Ramos (cell line): ENCODE results near the gene FOXN4.
"Not testable (repeated sequence)": the region's sequence is repeated elsewhere in the genome, so short reads cannot be mapped to it uniquely, and the experiment has no call there.

Source experiments
- in situ Hi-C: fragments of 300-500 bp; cut with MboI; formaldehyde crosslinking; loops from one replicate; pipeline ENCODE4 v1.14.3; 2022; ENCODE audit warnings: low sequenced_read_pairs; ENCODE audit not compliant: unreplicated experiment

The FOXN4 gene, protein sequence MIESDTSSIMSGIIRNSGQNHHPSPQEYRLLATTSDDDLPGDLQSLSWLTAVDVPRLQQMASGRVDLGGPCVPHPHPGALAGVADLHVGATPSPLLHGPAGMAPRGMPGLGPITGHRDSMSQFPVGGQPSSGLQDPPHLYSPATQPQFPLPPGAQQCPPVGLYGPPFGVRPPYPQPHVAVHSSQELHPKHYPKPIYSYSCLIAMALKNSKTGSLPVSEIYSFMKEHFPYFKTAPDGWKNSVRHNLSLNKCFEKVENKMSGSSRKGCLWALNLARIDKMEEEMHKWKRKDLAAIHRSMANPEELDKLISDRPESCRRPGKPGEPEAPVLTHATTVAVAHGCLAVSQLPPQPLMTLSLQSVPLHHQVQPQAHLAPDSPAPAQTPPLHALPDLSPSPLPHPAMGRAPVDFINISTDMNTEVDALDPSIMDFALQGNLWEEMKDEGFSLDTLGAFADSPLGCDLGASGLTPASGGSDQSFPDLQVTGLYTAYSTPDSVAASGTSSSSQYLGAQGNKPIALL

DNA sequence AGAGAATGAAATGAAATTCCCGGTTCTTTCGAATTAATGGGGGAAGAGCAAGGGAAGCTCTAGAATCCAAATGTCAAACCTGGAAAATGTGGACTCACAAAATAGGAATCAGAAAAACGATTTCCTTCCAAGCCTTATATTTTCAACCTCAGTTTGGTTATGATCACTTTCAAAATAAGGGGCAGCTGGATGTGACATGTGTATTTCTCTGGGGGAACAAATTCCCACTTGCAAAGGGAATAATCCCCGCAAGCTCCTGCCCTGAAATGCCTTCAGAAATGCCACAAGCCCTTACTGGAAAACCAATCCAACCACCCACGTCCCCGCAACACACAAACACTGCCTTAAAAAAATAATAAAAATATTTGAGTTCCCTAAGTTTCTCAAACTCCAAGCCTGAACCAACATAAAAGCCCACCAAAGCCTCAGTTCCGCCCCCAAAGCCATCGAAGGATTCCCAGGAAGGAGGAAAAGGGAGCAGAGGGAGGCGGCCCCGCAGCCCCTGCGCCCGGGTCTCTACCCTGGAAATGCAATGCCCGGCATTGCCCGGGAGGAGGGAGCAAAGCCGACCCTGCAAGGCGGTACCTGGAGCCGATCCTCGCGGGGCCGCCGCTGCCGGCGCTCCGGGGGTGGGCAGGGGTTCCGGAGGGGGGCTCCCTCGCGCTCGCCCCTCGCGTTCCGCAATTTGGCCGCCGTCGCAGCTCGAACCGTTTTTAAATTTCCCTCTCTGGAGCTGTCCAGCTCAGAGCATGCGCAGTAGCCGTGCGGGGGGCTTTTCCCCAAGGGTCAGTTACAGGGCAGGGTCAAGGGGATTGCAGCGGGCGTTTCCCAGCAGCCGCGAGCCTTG is at the start of gene FOXN4:
Gene FOXN4, minus strand, starts transcription at position 751 of the 847 bp plus-strand sequence. CDS start 963 bp downstream, outside the sequence.
- in situ Hi-C loops: no loop called here

DNA sequence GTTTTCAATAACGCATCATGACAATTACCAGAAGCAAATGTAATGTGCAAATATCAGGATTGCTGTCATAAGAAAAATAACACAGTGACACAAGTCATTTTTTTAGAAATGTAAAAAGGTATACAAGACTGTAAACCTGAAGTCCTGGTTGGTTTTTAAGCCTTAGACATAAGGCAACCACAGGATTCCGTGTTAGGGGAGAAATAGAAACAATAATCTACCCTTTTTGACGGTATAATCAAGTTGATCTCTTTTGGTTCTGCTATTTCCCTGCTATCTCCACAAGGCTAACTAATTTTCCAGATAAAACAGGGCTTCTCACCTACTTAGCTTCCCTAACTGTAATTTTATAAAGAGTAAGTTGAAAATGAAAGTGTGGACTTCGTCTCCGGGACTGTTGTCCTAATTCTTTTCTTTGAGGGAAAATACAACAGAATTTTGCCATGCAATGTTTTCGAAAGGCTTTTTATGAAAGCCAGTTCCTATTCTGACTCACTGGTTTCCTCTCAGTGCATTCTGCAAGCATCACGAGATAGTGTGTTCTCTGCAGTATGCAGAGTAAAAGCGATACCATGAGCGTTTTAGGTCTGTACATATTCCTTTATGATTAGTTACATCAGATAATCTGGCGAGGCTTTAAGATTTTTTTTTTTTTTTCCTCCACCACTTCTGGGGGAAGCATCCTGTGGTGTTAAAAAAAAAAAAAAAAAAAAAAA is 49.2 kb upstream of the FOXN4 start:
- in situ Hi-C loops: no loop called here

DNA sequence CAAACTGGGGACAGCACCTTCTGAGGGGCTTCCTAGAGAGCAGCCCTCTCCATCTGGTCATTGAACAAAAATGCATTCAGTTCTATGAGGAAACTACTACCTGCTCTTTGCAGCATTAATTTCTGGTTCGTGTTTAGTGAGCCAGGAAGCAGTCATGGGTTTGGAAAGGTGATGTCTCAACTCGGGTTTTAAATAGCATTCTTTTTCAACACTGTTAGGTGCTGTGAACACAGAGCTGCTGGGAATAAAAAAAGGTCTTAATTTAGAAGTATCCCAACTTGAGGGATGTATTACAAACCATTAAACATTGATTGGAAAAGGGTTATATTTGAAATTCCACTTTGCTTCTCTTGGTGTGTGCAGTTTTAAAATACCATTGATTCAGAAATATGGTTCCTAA is 47.9 kb upstream of the FOXN4 start:
- in situ Hi-C loops: no loop called here

DNA sequence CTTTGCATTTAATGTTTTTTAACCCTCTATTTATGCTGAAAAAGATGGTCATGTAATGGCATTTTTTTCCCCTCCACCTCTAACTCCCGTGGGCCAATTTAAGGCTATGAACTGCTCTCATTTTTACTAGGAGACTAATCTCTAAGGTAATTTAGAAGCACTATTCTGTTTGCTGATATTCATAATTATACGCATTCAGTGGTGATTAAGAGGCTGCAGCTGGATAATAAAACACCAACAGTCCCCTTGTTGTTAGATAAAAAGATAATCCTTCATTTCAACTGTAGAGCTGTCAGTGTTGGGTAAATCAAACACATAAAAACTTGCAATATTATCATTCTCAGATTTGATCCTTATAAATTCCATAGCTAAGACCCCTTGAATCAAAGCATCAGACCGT is 47.5 kb upstream of the FOXN4 start:
- in situ Hi-C loops: no loop called here

DNA sequence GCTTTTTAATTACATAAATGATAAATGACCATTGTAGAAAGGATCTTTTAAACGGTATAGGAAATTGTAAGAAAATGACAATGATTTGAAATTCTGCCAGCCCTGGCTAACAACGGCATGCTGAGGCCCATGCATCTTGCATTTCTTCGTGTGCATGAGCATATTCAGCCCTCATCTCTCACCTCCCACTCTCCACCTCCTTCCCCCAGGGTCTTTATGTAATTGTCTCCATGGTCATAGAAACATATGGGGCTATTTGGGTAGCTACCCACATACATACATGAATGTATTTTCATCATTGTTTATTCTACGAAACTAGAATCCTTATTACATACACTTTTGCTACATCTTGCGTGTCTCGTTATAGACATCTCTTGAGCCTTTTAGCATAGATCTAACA is 43.1 kb upstream of the FOXN4 start:
- in situ Hi-C loops: no loop called here

DNA sequence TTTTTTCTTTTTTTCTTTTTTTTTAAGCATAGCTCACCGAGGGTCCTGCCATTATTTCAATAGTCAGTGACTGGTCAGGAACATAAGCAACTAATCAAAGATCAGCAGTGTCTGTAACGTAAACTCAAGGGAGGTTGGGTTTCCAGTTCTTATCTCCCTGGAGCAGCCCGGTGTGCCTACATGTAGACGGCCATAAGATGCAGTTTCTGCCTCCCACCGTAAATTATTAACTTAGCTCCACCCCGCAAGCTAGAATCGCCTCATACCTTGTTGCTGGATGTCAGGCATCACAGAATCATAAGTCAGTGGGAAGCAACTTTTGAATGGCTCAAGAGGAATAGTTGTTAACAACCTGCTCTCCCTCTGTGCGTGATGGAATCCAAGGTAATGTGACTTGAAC is 38.5 kb upstream of the FOXN4 start, which contains the start of gene MYO1H:
Gene MYO1H, plus strand, starts transcription at position 312 of the 400 bp plus-strand sequence. Its CDS starts 61 bp downstream, at position 373.
- in situ Hi-C loops: no loop called here

DNA sequence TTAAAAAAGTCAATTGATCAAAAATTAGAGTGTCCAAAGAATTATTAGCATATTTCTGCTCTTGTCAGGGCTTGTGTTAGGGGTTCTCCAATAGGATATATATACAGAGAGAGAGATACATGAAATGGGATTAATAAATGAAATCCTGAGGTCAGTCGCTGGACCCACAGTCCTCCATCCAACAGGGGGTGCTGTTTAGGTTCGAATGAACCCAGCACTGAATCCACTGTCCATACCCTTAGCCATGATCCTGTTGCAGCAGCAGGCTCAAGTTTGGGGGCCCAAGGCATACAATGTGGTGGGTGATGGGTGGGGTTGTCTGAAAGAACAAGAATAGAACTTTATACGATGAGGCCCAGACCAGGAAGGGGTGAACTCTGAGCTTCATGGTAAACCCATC is 37.8 kb upstream of the FOXN4 start:
- in situ Hi-C loops: no loop called here

DNA sequence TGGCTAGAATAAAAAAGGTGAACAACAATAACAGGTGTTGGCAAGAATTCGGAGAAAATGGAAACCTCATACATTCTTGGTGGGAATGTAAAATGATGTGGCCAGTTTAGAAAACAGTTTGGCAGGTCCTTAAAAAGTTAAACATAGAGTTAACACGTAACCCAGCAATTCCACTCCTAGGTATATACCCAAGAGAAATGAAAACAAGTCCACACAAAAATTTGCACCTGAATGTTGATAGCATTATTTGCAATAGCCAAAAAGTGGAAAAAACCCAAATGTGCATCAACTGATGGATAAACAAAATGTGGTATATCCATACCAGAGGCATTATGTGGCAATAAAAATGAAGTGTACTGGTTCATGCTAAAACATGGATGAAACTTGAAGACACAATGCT is 36.3 kb upstream of the FOXN4 start:
- in situ Hi-C loops: no loop called here

DNA sequence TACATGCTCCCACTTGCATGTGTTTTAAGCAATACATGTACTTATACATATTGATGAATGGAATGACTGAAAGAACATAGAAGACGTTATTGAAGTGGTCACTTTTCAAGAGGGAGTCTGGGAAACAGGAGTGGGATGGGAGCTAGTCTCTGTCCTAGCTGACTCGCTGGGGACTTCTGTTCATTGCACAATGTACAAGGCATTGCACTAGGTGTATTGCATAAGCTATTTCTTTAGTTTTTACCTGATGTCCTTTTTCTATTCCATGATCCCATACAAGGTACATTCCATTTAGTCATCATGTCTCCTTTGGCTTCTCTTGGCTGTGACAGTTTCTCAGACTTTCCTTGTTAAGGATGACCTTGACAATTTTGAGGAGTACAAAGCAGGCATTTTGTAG is 34.6 kb upstream of the FOXN4 start:
- in situ Hi-C loops: no loop called here

DNA sequence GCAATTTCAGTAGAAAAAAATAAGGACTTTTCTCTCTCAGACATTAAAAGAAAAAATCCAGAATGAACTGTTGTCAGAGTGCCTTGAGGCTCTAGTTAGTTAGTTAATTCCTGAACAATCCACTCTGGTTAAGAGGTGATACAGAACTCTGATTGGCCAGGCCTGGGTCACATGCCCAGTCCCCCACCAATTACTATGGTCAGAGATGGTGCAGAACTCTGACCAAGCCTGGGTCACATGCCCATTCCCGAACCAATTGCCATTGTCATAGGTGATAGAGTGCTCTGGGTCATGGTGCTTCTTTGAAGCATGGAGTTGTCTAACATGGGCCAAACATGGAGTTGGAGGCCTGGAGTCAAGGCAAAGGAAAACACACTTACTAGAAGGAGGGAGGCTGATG is 27.5 kb upstream of the FOXN4 start:
- in situ Hi-C loops: no loop called here

DNA sequence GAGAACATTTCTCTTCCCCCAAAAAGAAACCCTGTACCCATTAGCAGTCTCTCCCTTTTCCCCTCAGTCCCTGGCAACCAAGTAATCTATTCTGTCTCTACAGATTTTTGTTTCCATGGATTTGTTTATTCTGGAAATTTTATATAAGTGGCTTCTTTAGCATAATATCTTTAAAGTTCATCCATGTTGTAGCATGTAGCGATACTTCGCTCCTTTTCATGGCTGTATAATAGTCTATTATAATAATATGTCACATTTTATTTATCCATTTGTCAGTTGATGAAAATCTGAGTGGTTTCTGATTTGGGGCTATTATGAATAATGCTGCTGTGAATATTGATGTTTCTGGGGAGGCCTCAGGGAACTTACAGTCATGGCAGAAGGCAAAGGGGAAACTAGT is 25.8 kb upstream of the FOXN4 start:
- in situ Hi-C loops: no loop called here

DNA sequence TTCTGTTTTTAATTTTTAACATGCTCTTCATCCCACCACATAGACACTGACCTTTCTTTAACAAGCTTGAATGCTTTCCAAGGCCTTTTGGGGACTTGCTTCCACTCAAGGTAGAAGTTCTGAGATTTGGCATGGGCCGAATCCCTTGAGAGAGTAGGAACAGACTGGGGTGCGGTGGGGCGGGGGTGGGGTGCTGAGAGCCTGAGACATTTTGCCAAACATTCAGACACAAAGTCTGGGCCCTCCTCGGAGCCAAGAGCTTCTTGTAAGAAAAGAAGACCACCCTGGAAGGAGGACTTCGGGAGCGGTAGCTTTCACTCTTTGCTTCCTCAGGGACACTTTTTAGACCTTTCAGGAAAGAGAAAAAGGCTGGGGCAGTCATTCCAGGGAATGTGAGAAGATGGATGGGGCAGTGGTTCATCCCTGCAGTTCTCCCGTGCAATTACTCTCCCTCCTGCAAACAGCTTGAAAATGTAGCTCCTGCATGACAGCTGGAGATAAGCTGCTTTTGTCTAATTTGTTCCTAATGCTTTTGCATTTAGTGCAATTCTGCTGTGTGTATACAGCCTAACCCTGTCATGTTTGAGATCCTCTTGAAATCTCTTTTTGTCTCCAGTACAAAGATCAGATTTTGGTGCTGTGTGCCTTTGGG is 22.3 kb upstream of the FOXN4 start:
- in situ Hi-C loops: no loop called here

DNA sequence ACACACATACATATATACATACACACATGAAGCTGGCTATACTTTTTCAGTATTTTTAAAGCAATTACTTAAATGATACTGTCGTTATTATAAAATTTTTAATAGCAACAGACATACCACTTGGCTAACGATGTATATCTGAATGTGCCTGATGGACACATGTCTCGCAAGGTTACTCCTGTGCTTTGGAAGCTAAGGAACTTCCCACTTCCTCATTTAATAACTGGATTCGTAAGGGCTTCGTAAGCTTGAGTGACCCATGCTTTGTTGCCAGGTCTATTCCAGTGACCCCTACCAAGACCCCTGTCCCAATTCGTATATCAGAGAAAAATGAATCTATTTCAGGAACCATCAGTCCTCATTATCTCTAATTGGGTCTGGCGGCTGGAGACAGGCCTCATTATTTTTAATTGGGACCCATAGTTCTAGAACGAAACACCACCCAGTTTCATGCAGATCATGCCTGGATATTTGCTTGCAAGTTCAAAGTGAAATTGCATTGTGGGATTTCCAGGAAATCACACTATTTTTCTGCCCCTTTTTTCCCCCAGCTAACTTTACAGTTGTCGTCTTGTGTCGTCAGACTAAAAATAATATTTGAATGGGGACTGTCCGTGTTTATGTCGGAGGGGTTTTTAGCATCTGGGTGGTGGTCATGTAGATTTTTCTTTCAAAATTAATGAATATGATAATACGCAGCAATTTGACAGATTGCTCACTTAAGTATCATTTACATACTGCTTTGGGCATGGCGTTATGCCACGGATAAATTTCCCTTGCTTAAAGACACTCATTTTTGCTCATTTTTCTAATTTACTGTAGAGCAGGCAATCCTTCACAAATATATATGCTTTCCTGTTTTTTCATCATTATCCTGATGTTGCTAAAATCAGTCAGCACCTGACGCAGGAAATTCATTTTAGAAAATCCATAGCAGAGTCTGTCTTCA is 21.5 kb upstream of the FOXN4 start:
- in situ Hi-C loops: no loop called here

DNA sequence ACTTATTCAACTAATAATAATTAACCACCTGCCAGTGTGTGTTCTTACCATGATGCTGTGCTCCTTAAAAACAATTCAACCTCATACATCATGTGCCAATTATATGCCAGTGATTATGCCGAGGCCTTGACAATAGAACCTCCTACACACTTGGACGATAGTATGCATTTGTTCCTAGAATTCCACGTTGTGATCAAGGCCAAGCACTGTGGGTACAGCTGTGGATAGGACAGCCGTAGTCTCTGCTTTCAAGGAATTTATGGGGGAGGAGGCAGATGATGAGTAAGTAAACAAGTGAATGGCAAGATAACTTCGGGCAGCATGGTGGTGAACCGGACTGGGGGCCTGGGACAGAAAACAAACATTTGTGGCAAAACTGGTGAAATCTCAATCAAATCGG is 20.6 kb upstream of the FOXN4 start:
- in situ Hi-C loops: no loop called here

DNA sequence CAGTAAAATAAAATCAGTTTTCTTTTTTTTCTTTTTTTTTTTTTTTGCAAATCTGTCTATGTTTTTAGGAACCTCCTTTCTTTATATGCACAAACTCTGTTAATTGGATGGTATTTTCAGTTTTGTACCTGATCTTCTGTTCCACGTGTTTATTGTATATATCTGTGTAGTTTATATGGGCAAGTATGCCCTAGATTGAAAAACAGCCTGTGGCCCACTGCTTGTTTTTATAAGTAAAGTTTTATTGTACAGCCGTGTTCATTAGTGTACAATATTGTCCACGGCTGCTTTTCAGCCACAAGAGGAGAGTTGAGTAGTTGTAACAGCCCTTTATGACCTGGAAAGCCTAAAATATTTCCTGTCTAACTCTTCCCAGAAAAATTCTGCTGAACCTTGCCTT is 19.9 kb upstream of the FOXN4 start:
- in situ Hi-C loops: no loop called here

DNA sequence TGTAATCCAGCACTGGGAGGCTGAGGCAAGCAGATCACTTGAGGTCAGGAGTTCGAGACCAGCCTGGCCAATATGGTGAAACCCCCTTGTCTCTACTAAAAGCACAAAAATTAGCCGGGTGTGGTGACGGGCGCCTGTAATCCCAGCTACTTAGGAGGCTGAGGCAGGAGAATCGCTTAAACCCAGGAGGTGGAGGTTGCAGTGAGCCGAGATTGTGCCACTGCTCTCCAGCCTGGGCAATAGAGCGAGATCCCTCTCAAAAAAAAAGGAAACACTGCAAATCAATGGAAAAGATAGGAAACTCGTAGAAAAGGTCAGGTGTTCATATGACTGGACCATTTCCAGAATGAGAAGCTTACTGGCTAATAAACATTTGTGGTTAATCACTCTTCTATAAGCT is 12.2 kb upstream of the FOXN4 start:
- in situ Hi-C loops: not testable (repeated sequence)

DNA sequence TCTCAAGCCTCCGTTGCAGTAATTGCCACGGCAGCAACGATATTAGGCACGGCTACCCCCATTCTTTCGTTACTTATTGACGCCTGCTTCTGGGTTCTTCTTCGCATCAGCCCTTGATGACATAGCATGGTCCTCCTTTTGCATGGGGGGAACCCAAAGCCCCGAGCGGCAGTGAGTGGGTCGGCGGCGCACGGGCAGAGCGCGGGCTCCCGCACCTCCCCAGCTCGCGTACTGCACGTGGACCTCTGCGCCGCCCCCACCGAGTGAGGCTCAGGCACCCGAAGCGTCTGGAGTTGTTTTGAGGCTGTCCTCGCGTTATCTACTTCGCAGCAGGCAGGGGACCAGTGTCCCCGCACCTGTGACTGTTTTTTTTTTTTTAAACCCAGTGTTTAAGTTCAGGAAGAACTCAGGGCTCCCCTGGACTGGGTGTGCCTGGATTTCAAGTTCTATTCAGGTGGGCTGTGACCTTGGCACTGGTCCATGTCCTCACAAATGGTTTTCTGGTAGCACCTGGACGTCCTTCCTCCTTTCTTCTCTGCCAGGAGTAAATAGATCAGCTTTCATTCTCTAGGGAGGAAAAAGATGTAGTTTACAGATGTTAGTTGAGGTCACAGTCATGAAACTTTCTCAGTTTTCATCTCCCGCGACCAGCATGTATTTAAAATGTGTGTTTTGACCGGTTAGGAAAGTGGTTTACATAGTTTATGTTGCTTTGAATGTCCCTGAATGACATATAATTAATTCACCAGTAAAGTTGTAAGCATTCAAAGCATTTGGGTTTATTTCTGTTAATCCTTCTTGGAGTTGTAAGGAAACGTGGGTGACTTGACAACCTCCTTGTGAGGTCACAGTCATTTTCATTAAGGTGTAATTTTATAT is 1.4 kb upstream of the FOXN4 start:
- in situ Hi-C loops: no loop called here
